Activated CD4-positive, alpha-beta memory T cell treated with anti-CD3 and anti-CD28 coated beads for 36 hours (primary cell): Measurements from ENCODE around the gene BET1L. TPM values are rescaled to one million over a fixed set of nuclear protein-coding genes. Genes with fewer than 3 reads are reported as not detected.

Source experiments
- CTCF ChIA-PET: fragments of 350-600 bp; sonication (Branson Sonifier 250); formaldehyde crosslinking; loops from one replicate; lab custom pipeline; 2021; ENCODE audit warnings: antibody characterized with exemption, inconsistent platforms; lab: Charles Lee
- POLR2A ChIA-PET: fragments of 350-600 bp; sonication (Branson Sonifier 250); formaldehyde crosslinking; loops from one replicate; lab custom pipeline; 2021; ENCODE audit warnings: antibody characterized with exemption; lab: Charles Lee
- DNase-seq: peaks from one replicate; pipeline ENCODE4 v3.0.0-alpha.2; 2020
- H3K27ac Mint-ChIP-seq: one replicate; pipeline ENCODE4 v1.8.0; 2021; ENCODE audit warnings: mixed read lengths
- H3K27me3 Mint-ChIP-seq: one replicate; pipeline ENCODE4 v1.8.0; 2021; ENCODE audit warnings: mixed read lengths
- H3K36me3 Mint-ChIP-seq: one replicate; pipeline ENCODE4 v1.8.0; 2021; ENCODE audit warnings: mixed read lengths
- H3K4me1 Mint-ChIP-seq: one replicate; pipeline ENCODE4 v1.8.0; 2021; ENCODE audit warnings: low read depth, mixed read lengths
- H3K4me3 Mint-ChIP-seq: one replicate; pipeline ENCODE4 v1.8.0; 2021; ENCODE audit warnings: mild to moderate bottlenecking, mixed read lengths
- H3K9me3 Mint-ChIP-seq: one replicate; pipeline ENCODE4 v1.8.0; 2021; ENCODE audit warnings: mixed read lengths
- intact Hi-C: fragments of 100-400 bp; cut with micrococcal nuclease; formaldehyde crosslinking; loops from one replicate; pipeline ENCODE4 v1.15.1; 2023
- total RNA-seq, 2 experiments: library from RNA; stranded (reverse); gene quantifications; one replicate each; pipeline ENCODE4 v1.2.3, GENCODE V29; 2021

The BET1L gene, protein sequence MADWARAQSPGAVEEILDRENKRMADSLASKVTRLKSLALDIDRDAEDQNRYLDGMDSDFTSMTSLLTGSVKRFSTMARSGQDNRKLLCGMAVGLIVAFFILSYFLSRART
- 10 to 100 TPM; 51.0 to 53.2 TPM for total RNA-seq

GRCh38 chr11:207208-207862, at the start of gene BET1L, which contains the start of gene RIC8A:
BET1L (minus strand) TSS chr11:207399; CDS start chr11:207321, 78 bp downstream.
RIC8A (plus strand) TSS chr11:207708; CDS start chr11:208855, 1,147 bp downstream.
- Mint-ChIP-seq H3K36me3 (peaks cover 45% of the 10 kb centered on the region), H3K27ac (peak within 1 kb of the TSS; percentile 99), H3K9me3 (no peaks in the 10 kb centered on the region), H3K4me3 (peak within 1 kb of the TSS; percentile 97), H3K4me1 (peaks cover 55% of the 10 kb centered on the region), H3K27me3 (no peaks in the 10 kb centered on the region)
- intact Hi-C loops: loop anchor here (1.0 to 5.0 kb wide), 6 partner anchors 29 to 299 kb away; partner anchors contain the start of genes IFITM1, PSMD13, PTDSS2 and SIRT3
- peak; percentile 98 for DNase-seq
- ChIA-PET CTCF (interaction anchor here (0.7 to 2.2 kb wide), 11 partner anchors 30 to 200 kb away, joined by 3 to 10 read pairs (median 4); no protein-coding TSS in a partner anchor), POLR2A (interaction anchor here (0.6 to 5.2 kb wide), 14 partner anchors 9 to 242 kb away, joined by 3 to 32 read pairs (median 4); partner anchors contain the start of genes PGGHG, PSMD13 and SIRT3)

- Mint-ChIP-seq H3K4me1 (peaks cover 3% of the 10 kb centered on the region), H3K27ac (no peak overlapping the region), H3K36me3 (peaks cover 26% of the 10 kb centered on the region), H3K27me3 (no peaks in the 10 kb centered on the region), H3K4me3 (no peak overlapping the region), H3K9me3 (no peaks in the 10 kb centered on the region)
- ChIA-PET POLR2A (no interaction called here), CTCF (interaction anchor here (0.5 kb wide), 1 partner anchor 189 kb away, joined by 3 read pairs; no protein-coding TSS in a partner anchor)
- DNase-seq: no peak
- intact Hi-C loops: no loop called here
Observed at GRCh38 chr11:255816-256215, 48.6 kb upstream of the BET1L start.

- no peaks in the 10 kb centered on the region for H3K9me3 Mint-ChIP-seq
- H3K36me3 Mint-ChIP-seq: peaks cover 30% of the 10 kb centered on the region
- ChIA-PET CTCF (interaction anchor here (0.5 to 0.7 kb wide), 2 partner anchors 170 to 190 kb away, joined by 3 read pairs; no protein-coding TSS in a partner anchor), POLR2A (no interaction called here)
- H3K4me1 Mint-ChIP-seq: peaks cover 8% of the 10 kb centered on the region
- DNase-seq: no peak
- no peaks in the 10 kb centered on the region for H3K27me3 Mint-ChIP-seq
- no peak overlapping the region for H3K27ac Mint-ChIP-seq
- H3K4me3 Mint-ChIP-seq: no peak overlapping the region
- intact Hi-C loops: no loop called here
Observed at GRCh38 chr11:255176-255575, 48.0 kb upstream of the BET1L start.

DNA sequence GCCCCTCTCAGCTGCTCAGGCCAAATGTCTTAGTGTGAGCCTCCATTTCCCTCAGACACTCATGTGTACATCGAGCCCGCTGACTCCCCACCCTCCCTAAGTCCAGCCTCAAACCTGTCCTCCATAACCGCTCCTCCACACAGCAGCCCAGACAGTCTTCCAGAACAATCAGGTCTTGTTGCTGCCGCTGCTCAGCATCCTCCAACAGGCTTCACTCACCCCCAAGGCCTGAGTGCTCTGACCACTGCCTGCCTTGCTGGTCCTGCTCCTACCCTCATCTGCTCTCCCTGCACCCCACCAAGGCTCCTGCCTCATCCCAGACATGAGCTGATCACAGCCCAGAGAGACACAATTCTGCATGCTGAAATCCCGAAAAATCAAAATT, 46.7 kb upstream of the BET1L start:
- no peak overlapping the region for H3K27ac Mint-ChIP-seq
- H3K4me3 Mint-ChIP-seq: no peak overlapping the region
- H3K27me3 Mint-ChIP-seq: no peaks in the 10 kb centered on the region
- intact Hi-C loops: loop anchor here (5.0 kb wide), 2 partner anchors 53 to 103 kb away; partner anchors contain the start of gene IFITM2
- peaks cover 36% of the 10 kb centered on the region for H3K36me3 Mint-ChIP-seq
- peaks cover 13% of the 10 kb centered on the region for H3K4me1 Mint-ChIP-seq
- DNase-seq: no peak
- ChIA-PET CTCF (no interaction called here), POLR2A (no interaction called here)
- H3K9me3 Mint-ChIP-seq: no peaks in the 10 kb centered on the region

GRCh38 chr11:253160-253885, 46.1 kb upstream of the BET1L start:
- no peaks in the 10 kb centered on the region for H3K9me3 Mint-ChIP-seq
- H3K4me1 Mint-ChIP-seq: peaks cover 17% of the 10 kb centered on the region
- DNase-seq: no peak
- H3K4me3 Mint-ChIP-seq: no peak overlapping the region
- H3K27ac Mint-ChIP-seq: no peak overlapping the region
- ChIA-PET CTCF (no interaction called here), POLR2A (no interaction called here)
- H3K27me3 Mint-ChIP-seq: no peaks in the 10 kb centered on the region
- peaks cover 41% of the 10 kb centered on the region for H3K36me3 Mint-ChIP-seq
- intact Hi-C loops: loop anchor here (5.0 kb wide), 2 partner anchors 54 to 104 kb away; partner anchors contain the start of gene IFITM2

DNA sequence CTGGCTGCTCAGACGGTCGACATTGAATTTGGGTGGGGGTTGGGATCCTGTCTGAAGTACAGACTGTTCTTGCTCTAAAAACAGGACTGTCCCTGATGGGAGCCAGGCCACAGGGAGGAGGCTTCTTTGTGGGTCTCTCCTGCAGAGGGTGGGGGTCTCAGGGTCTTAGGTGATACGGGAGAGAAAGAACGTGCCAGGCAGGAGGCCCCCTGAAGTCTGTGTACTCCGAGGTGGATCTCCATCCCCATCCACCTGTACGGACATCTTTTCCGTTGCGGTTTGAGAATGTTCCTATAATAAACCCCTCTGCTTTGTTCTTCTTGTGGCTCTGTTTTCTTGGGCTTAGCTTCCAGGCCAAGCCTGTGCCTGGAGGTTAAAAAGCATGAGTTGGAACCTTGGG, 45.5 kb upstream of the BET1L start:
- Mint-ChIP-seq H3K36me3 (peaks cover 47% of the 10 kb centered on the region), H3K4me1 (peaks cover 21% of the 10 kb centered on the region), H3K4me3 (no peak overlapping the region), H3K27ac (no peak overlapping the region), H3K9me3 (no peaks in the 10 kb centered on the region), H3K27me3 (no peaks in the 10 kb centered on the region)
- no peak for DNase-seq
- CTCF ChIA-PET: interaction anchor here (1.7 to 3.5 kb wide), 4 partner anchors 29 to 266 kb away, joined by 3 to 57 read pairs (median 12); partner anchors contain the start of gene NLRP6
- intact Hi-C loops: loop anchor here (5.0 kb wide), 2 partner anchors 55 to 105 kb away; partner anchors contain the start of gene IFITM2
- POLR2A ChIA-PET: no interaction called here

GRCh38 chr11:251550-251949, 44.4 kb upstream of the BET1L start:
- intact Hi-C loops: loop anchor here (5.0 kb wide), 2 partner anchors 56 to 106 kb away; partner anchors contain the start of gene IFITM2
- Mint-ChIP-seq H3K9me3 (no peaks in the 10 kb centered on the region), H3K4me3 (no peak overlapping the region), H3K4me1 (peaks cover 21% of the 10 kb centered on the region), H3K36me3 (peaks cover 57% of the 10 kb centered on the region), H3K27ac (no peak overlapping the region), H3K27me3 (no peaks in the 10 kb centered on the region)
- DNase-seq: no peak
- ChIA-PET CTCF (interaction anchor here (0.8 to 3.5 kb wide), 24 partner anchors 8 to 268 kb away, joined by 3 to 57 read pairs (median 8); partner anchors contain the start of genes BET1L, IFITM2, NLRP6 and PGGHG), POLR2A (no interaction called here)

DNA sequence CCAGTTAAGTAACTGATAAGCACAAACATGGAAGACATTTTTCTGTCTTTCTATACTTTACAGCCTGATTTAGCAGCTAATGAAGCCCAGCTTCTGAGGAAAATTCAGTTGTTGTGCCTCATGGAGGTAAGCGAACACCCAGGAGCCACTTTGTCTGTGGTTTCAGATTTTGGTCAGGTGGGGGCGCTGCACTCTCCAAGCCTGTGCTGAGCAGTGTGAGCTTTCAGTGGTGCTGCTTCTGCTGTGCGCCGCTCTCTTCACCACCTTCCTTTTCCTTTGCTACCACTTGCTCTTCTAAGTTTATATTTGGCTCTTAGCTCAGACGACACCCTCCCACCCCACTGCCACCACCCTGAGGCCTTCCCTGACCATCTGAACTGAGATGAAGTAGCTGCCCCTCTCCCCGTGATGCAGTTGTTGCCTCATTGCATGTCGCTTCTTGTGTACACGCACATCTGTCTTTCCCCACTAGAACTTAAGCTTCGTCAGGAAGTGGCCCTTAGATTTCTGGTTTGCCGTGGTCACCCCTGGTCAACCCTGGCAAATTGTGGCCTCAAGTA, 43.6 kb upstream of the BET1L start:
- H3K9me3 Mint-ChIP-seq: no peaks in the 10 kb centered on the region
- no peaks in the 10 kb centered on the region for H3K27me3 Mint-ChIP-seq
- peaks cover 63% of the 10 kb centered on the region for H3K36me3 Mint-ChIP-seq
- intact Hi-C loops: loop anchor here (5.0 kb wide), 2 partner anchors 56 to 106 kb away; partner anchors contain the start of gene IFITM2
- CTCF ChIA-PET: interaction anchor here (0.6 to 3.5 kb wide), 35 partner anchors 9 to 268 kb away, joined by 3 to 57 read pairs (median 5); partner anchors contain the start of genes BET1L, IFITM2, NLRP6 and PGGHG
- H3K27ac Mint-ChIP-seq: peak overlapping the region; percentile 64
- H3K4me3 Mint-ChIP-seq: no peak overlapping the region
- peaks cover 21% of the 10 kb centered on the region for H3K4me1 Mint-ChIP-seq
- DNase-seq: peak; percentile 89
- POLR2A ChIA-PET: interaction anchor here (1.2 kb wide), 1 partner anchor 43 kb away, joined by 4 read pairs; the partner anchor contains the start of genes BET1L and RIC8A

GRCh38 chr11:250274-250673, 43.1 kb upstream of the BET1L start:
- intact Hi-C loops: loop anchor here (5.0 kb wide), 2 partner anchors 57 to 107 kb away; partner anchors contain the start of gene IFITM2
- CTCF ChIA-PET: interaction anchor here (0.6 to 3.5 kb wide), 32 partner anchors 9 to 206 kb away, joined by 3 to 57 read pairs (median 5); partner anchors contain the start of genes BET1L, NLRP6, PGGHG and PSMD13

GRCh38 chr11:249062-249461, 41.9 kb upstream of the BET1L start:
- CTCF ChIA-PET: interaction anchor here (1.4 to 3.5 kb wide), 7 partner anchors 13 to 199 kb away, joined by 3 to 30 read pairs (median 5); partner anchors contain the start of genes PSMD13 and SIRT3
- Mint-ChIP-seq H3K4me3 (no peak overlapping the region), H3K27me3 (no peaks in the 10 kb centered on the region), H3K9me3 (no peaks in the 10 kb centered on the region), H3K36me3 (peaks cover 74% of the 10 kb centered on the region), H3K27ac (peak overlapping the region; percentile 35), H3K4me1 (peaks cover 25% of the 10 kb centered on the region)
- intact Hi-C loops: no loop called here
- no peak for DNase-seq
- POLR2A ChIA-PET: interaction anchor here (1.0 kb wide), 1 partner anchor 20 kb away, joined by 3 read pairs; no protein-coding TSS in a partner anchor

More at GRCh38 chr11:250274-250673, 43.1 kb upstream of the BET1L start:
- H3K36me3 Mint-ChIP-seq: peaks cover 68% of the 10 kb centered on the region
- H3K4me1 Mint-ChIP-seq: peaks cover 21% of the 10 kb centered on the region
- H3K4me3 Mint-ChIP-seq: no peak overlapping the region
- no peaks in the 10 kb centered on the region for H3K27me3 Mint-ChIP-seq
- POLR2A ChIA-PET: interaction anchor here (1.0 to 1.2 kb wide), 2 partner anchors 43 to 105 kb away, joined by 3 to 4 read pairs; partner anchors contain the start of genes BET1L and RIC8A
- peak overlapping the region; percentile 64 for H3K27ac Mint-ChIP-seq
- H3K9me3 Mint-ChIP-seq: no peaks in the 10 kb centered on the region
- no peak for DNase-seq

- Mint-ChIP-seq H3K36me3 (peaks cover 77% of the 10 kb centered on the region), H3K27ac (no peak overlapping the region), H3K4me1 (peaks cover 48% of the 10 kb centered on the region), H3K9me3 (no peaks in the 10 kb centered on the region), H3K4me3 (no peak overlapping the region), H3K27me3 (no peaks in the 10 kb centered on the region)
- intact Hi-C loops: no loop called here
- POLR2A ChIA-PET: no interaction called here
- DNase-seq: no peak
- CTCF ChIA-PET: interaction anchor here (0.6 to 0.7 kb wide), 2 partner anchors 13 to 61 kb away, joined by 3 read pairs; no protein-coding TSS in a partner anchor
Observed at GRCh38 chr11:244376-244775, 37.2 kb upstream of the BET1L start.
